ENCODE measurements around the gene SPATA24. TPM values are rescaled to one million over a fixed set of nuclear protein-coding genes. Genes with fewer than 3 reads are reported as not detected.
A peak's percentile ranks its signal among the peaks of the same experiment; 100 is the strongest.

The SPATA24 gene
- total RNA-seq, 4 donors from 2014 or later: 1.5 to 5.9 (median 5.5) TPM

GRCh38 chr5:139368613-139369012, 35.3 kb downstream of the SPATA24 start:
- no peaks in the 10 kb centered on the region for H3K9me3 ChIP-seq
- H3K27ac ChIP-seq: no peak overlapping the region
- no peaks in the 10 kb centered on the region for H3K27me3 ChIP-seq
- H3K36me3 ChIP-seq: peaks cover 6 to 99% (median 33%) of the 10 kb centered on the region in 3 donors
- H3K4me3 ChIP-seq: no peak overlapping the region
- peaks cover 2 to 23% (median 6%) of the 10 kb centered on the region in 3 donors for H3K4me1 ChIP-seq
- intact Hi-C loops (cut with DNase I): no loop called here
- TF ChIP-seq CTCF (IDR thresholded peaks at IDR 0.05): no peak
- TF ChIP-seq POLR2A (IDR thresholded peaks at IDR 0.05): no peak
- no peak for DNase-seq
- 56 to 72% methylated on average over 2 of the region's 2 CpGs for whole genome bisulfite sequencing, 2 donors

GRCh38 chr5:139364466-139364865, 39.4 kb downstream of the SPATA24 start:
- intact Hi-C loops (cut with DNase I): no loop called here
- H3K27ac ChIP-seq: peak overlapping the region in 2 of 4 donors; percentile 68 to 74
- no peaks in the 10 kb centered on the region for H3K9me3 ChIP-seq
- no peak for DNase-seq
- H3K4me1 ChIP-seq: peaks cover 0 to 33% (median 6%) of the 10 kb centered on the region in 3 donors
- H3K27me3 ChIP-seq: no peaks in the 10 kb centered on the region
- no peak for TF ChIP-seq POLR2A (IDR thresholded peaks at IDR 0.05)
- no peak for TF ChIP-seq CTCF (IDR thresholded peaks at IDR 0.05)
- peaks cover 6 to 72% (median 18%) of the 10 kb centered on the region in 3 donors for H3K36me3 ChIP-seq
- no peak overlapping the region for H3K4me3 ChIP-seq
- WGBS, 2 donors: 76 to 93% methylated on average over 2 of the region's 2 CpGs

DNA sequence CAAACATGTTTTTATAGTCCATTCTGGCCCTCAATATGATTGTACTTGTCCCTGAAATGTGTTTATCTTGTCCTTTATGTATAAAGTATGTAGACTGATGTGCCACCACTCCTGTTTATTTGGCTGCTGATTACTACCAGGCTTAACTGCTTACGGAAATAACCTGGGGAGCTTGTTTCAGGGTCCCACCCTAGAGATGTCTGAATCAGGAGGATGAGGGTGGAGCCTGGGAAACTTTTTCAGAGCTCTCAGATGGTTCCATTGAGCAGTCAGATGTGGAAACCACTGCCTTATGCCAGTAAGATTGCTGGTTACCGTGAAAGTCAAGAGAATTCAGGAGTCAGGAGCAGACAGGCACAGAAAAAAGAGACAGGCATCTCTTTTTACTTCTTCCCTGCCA, 40.0 kb downstream of the SPATA24 start:
- no peaks in the 10 kb centered on the region for H3K27me3 ChIP-seq
- WGBS, 2 donors: 34 to 52% methylated on average over 2 of the region's 2 CpGs
- peaks cover 0 to 38% (median 6%) of the 10 kb centered on the region in 3 donors for H3K4me1 ChIP-seq
- intact Hi-C loops (cut with DNase I): no loop called here
- peaks cover 6 to 66% (median 18%) of the 10 kb centered on the region in 3 donors for H3K36me3 ChIP-seq
- H3K27ac ChIP-seq: peak overlapping the region in 2 of 4 donors; percentile 68 to 74
- TF ChIP-seq POLR2A (IDR thresholded peaks at IDR 0.05) (no peak), CTCF (IDR thresholded peaks at IDR 0.05) (no peak)
- H3K9me3 ChIP-seq: no peaks in the 10 kb centered on the region
- no peak for DNase-seq
- H3K4me3 ChIP-seq: no peak overlapping the region

GRCh38 chr5:139361835-139362429, 42.0 kb downstream of the SPATA24 start:
- Histone ChIP-seq H3K27me3 (no peaks in the 10 kb centered on the region), H3K9me3 (no peaks in the 10 kb centered on the region), H3K4me1 (peaks cover 0 to 58% (median 16%) of the 10 kb centered on the region in 3 donors), H3K4me3 (no peak overlapping the region), H3K27ac (no peak overlapping the region), H3K36me3 (peaks cover 6 to 53% (median 18%) of the 10 kb centered on the region in 3 donors)
- intact Hi-C loops (cut with DNase I): no loop called here
- WGBS, 2 donors: 73 to 78% methylated on average over 6 of the region's 6 CpGs
- DNase-seq: no peak
- TF ChIP-seq POLR2A (IDR thresholded peaks at IDR 0.05): no peak
- no peak for TF ChIP-seq CTCF (IDR thresholded peaks at IDR 0.05)

- H3K27me3 ChIP-seq: no peaks in the 10 kb centered on the region
- intact Hi-C loops (cut with DNase I): no loop called here
- H3K4me3 ChIP-seq: no peak overlapping the region
- H3K27ac ChIP-seq: no peak overlapping the region
- no peak for DNase-seq
- peaks cover 0 to 65% (median 16%) of the 10 kb centered on the region in 3 donors for H3K4me1 ChIP-seq
- no peak for TF ChIP-seq CTCF (IDR thresholded peaks at IDR 0.05)
- TF ChIP-seq POLR2A (IDR thresholded peaks at IDR 0.05): no peak
- no peaks in the 10 kb centered on the region for H3K9me3 ChIP-seq
- peaks cover 6 to 48% (median 14%) of the 10 kb centered on the region in 3 donors for H3K36me3 ChIP-seq
- 90 to 92% methylated on average over 4 of the region's 4 CpGs for WGBS, 2 donors
Observed at GRCh38 chr5:139360384-139360783, 43.5 kb downstream of the SPATA24 start.
